ENCODE results near the gene UCHL3.

DNA sequence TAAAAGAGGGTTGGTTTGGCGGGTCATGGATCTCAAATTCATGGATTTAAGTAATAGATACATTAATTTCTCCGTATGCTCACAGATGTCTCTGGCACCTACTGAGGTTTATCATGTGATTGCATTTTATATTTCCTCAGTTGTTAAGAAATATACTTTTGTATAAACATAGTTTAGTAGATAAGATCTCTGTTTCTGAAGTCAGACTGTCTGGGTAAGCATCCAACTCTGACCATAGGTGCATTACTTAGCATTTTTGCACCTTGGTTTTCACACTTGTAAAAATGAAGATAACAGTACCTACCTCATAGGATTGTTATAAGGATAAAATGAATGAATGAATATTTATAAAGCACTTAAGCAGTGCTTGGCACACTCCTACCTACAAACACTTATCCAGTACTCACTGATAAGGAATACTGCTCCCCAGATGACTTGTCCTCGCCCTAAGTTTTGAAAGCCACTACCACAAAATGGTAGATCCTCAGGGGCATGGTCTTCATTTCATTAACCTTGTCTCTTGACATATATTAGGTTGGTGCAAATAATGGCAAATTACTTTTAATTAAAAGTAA lies 38.5 kb upstream of the UCHL3 start:
- TF ChIP-seq, protein P1, sequence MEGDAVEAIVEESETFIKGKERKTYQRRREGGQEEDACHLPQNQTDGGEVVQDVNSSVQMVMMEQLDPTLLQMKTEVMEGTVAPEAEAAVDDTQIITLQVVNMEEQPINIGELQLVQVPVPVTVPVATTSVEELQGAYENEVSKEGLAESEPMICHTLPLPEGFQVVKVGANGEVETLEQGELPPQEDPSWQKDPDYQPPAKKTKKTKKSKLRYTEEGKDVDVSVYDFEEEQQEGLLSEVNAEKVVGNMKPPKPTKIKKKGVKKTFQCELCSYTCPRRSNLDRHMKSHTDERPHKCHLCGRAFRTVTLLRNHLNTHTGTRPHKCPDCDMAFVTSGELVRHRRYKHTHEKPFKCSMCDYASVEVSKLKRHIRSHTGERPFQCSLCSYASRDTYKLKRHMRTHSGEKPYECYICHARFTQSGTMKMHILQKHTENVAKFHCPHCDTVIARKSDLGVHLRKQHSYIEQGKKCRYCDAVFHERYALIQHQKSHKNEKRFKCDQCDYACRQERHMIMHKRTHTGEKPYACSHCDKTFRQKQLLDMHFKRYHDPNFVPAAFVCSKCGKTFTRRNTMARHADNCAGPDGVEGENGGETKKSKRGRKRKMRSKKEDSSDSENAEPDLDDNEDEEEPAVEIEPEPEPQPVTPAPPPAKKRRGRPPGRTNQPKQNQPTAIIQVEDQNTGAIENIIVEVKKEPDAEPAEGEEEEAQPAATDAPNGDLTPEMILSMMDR (IDR thresholded peaks at IDR 0.05), result no peak
- no peak for TF ChIP-seq EP300 (IDR thresholded peaks at IDR 0.05)
